Measurements from ENCODE around the gene IFI6. TPM values are rescaled to one million over a fixed set of nuclear protein-coding genes. Genes with fewer than 3 reads are reported as not detected.
"Not testable (repeated sequence)": the region's sequence is repeated elsewhere in the genome, so short reads cannot be mapped to it uniquely, and the experiment has no call there.

The IFI6 gene
- total RNA-seq, 4 donors from 2014 or later: 28.2 to 79.3 (median 69.4) TPM

GRCh38 chr1:27713139-27713725, 41.2 kb upstream of the IFI6 start:
- Histone ChIP-seq H3K27ac (no peak overlapping the region), H3K36me3 (no peaks in the 10 kb centered on the region), H3K9me3 (peaks cover 0 to 9% (median 0%) of the 10 kb centered on the region in 4 donors), H3K4me3 (no peak overlapping the region), H3K4me1 (no peaks in the 10 kb centered on the region), H3K27me3 (no peaks in the 10 kb centered on the region)
- DNase-seq (ENCODE audit: low spot score in 2 of 2): no peak
- TF ChIP-seq EP300 (IDR thresholded peaks at IDR 0.05) (no peak), CTCF (IDR thresholded peaks at IDR 0.05) (no peak), POLR2A (IDR thresholded peaks at IDR 0.05) (no peak)
- 45 to 54% methylated on average over 3 of the region's 3 CpGs for WGBS, 2 donors

DNA sequence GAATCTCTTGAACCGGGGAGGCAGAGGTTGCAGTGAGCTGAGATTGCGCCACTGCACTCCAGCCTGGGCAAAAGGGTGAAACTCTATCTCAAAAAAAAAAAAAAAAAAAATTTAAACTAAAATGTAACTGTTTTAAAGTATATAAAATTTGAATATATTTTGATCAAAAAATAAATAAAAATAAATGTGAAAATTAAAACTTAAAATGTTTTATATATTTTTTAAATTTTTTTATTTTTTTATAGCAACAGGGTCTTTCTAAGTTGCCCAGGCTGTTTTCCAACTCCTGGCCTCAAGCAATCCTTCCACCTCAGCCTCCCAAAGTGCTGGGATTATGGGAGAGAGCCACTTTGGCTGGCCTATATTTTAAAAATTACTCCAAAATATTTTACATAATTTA, 38.6 kb upstream of the IFI6 start:
- 94 to 98% methylated on average over 2 of the region's 2 CpGs for WGBS, 2 donors
- H3K4me3 ChIP-seq: no peak overlapping the region
- no peak for TF ChIP-seq POLR2A (IDR thresholded peaks at IDR 0.05)
- TF ChIP-seq EP300 (IDR thresholded peaks at IDR 0.05): no peak
- no peak for TF ChIP-seq CTCF (IDR thresholded peaks at IDR 0.05)

GRCh38 chr1:27705545-27705944, 33.6 kb upstream of the IFI6 start:
- Histone ChIP-seq H3K4me1 (no peaks in the 10 kb centered on the region), H3K36me3 (no peaks in the 10 kb centered on the region), H3K4me3 (no peak overlapping the region), H3K27ac (no peak overlapping the region), H3K9me3 (peaks cover 0 to 8% (median 0%) of the 10 kb centered on the region in 4 donors), H3K27me3 (no peaks in the 10 kb centered on the region)
- 78 to 79% methylated on average over 2 of the region's 2 CpGs for WGBS, 2 donors
- no peak for DNase-seq (ENCODE audit: low spot score in 2 of 2)
- no peak for TF ChIP-seq CTCF (IDR thresholded peaks at IDR 0.05)
- TF ChIP-seq EP300 (IDR thresholded peaks at IDR 0.05): no peak
- no peak for TF ChIP-seq POLR2A (IDR thresholded peaks at IDR 0.05)

More for the DNA sequence above, 38.6 kb upstream of the IFI6 start:
- no peaks in the 10 kb centered on the region for H3K9me3 ChIP-seq
- DNase-seq (ENCODE audit: low spot score in 2 of 2): no peak
- no peaks in the 10 kb centered on the region for H3K27me3 ChIP-seq
- H3K27ac ChIP-seq: no peak overlapping the region
- H3K36me3 ChIP-seq: no peaks in the 10 kb centered on the region
- H3K4me1 ChIP-seq: no peaks in the 10 kb centered on the region

GRCh38 chr1:27704958-27705357, 33.0 kb upstream of the IFI6 start:
- DNase-seq (ENCODE audit: low spot score in 2 of 2): no peak
- H3K27ac ChIP-seq: no peak overlapping the region
- H3K4me3 ChIP-seq: no peak overlapping the region
- H3K4me1 ChIP-seq: no peaks in the 10 kb centered on the region
- no peak for TF ChIP-seq CTCF (IDR thresholded peaks at IDR 0.05)
- no peak for TF ChIP-seq EP300 (IDR thresholded peaks at IDR 0.05)
- TF ChIP-seq POLR2A (IDR thresholded peaks at IDR 0.05): no peak
- WGBS, 2 donors: 77 to 85% methylated on average over 4 of the region's 4 CpGs
- peaks cover 0 to 8% (median 0%) of the 10 kb centered on the region in 4 donors for H3K9me3 ChIP-seq
- no peaks in the 10 kb centered on the region for H3K36me3 ChIP-seq
- H3K27me3 ChIP-seq: no peaks in the 10 kb centered on the region

GRCh38 chr1:27696835-27697234, 24.8 kb upstream of the IFI6 start:
- H3K4me1 ChIP-seq; H3K27me3 ChIP-seq; DNase-seq (ENCODE audit: low spot score in 2 of 2); H3K4me3 ChIP-seq; H3K9me3 ChIP-seq; H3K36me3 ChIP-seq: not testable (repeated sequence)
- 50 to 62% methylated on average over 9 of the region's 9 CpGs for WGBS, 2 donors
- peak overlapping the region in 2 of 4 donors; percentile 10 to 20 for H3K27ac ChIP-seq

- DNase-seq (ENCODE audit: low spot score in 2 of 2): no peak
- peaks cover 0 to 16% (median 0%) of the 10 kb centered on the region in 4 donors for H3K4me1 ChIP-seq
- H3K4me3 ChIP-seq: no peak overlapping the region
- H3K36me3 ChIP-seq: no peaks in the 10 kb centered on the region
- 52 to 66% methylated on average over 2 of the region's 2 CpGs for WGBS, 2 donors
- peak overlapping the region in 2 of 4 donors; percentile 11 to 15 for H3K27ac ChIP-seq
- H3K27me3 ChIP-seq: no peaks in the 10 kb centered on the region
- TF ChIP-seq POLR2A (IDR thresholded peaks at IDR 0.05) (no peak), EP300 (IDR thresholded peaks at IDR 0.05) (no peak), CTCF (IDR thresholded peaks at IDR 0.05) (no peak)
- no peaks in the 10 kb centered on the region for H3K9me3 ChIP-seq
Measured at GRCh38 chr1:27690183-27690582, 18.2 kb upstream of the IFI6 start.
